NOMO-1 (cell line): Measurements from ENCODE around the gene PPP6R2.

Experiments
- DNase-seq, 2 experiments: peaks; one replicate each; lab custom pipeline; 2025; ENCODE audit not compliant: unreplicated experiment in 2 of 2; lab: John Stamatoyannopoulos, UW

Gene PPP6R2

DNA sequence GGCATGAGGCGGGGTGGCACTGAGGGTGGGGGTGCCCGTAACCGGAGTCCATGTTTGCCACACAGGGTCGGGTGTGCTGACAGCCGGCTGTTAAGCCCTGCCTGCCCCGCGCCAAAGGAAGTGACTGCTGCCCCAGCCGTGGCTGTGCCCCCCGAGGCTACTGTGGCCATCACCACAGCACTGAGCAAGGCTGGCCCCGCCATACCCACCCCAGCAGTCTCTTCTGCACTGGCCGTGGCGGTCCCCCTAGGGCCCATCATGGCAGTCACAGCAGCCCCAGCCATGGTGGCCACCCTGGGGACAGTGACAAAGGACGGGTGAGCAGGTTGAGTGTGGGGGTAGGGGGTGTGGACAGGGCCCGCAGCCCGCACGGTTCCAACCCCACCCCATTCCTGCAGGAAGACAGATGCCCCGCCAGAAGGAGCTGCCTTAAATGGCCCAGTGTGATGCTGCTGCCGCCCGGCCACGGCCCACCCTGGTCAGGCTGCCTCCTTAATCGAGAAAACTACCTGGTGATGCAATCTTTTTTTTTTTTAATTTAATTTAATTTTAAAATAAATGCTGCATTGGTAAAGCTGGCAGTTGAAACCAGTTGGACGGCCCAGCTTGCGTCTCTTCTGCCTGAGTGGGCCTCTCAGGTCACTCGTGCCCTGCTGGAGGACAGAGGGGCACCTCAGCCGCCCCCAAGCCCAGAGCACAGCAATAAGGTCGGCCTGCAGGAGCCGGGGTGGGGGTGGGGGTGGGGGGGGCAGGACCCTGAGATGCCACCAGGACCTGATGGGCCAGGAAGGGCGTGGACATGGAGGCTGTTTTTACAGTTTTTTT, 100.9 kb downstream of the PPP6R2 start:
- DNase-seq: no peak

- DNase-seq: no peak
Observed at GRCh38 chr22:50444663-50445062, 101.5 kb downstream of the PPP6R2 start.

DNA sequence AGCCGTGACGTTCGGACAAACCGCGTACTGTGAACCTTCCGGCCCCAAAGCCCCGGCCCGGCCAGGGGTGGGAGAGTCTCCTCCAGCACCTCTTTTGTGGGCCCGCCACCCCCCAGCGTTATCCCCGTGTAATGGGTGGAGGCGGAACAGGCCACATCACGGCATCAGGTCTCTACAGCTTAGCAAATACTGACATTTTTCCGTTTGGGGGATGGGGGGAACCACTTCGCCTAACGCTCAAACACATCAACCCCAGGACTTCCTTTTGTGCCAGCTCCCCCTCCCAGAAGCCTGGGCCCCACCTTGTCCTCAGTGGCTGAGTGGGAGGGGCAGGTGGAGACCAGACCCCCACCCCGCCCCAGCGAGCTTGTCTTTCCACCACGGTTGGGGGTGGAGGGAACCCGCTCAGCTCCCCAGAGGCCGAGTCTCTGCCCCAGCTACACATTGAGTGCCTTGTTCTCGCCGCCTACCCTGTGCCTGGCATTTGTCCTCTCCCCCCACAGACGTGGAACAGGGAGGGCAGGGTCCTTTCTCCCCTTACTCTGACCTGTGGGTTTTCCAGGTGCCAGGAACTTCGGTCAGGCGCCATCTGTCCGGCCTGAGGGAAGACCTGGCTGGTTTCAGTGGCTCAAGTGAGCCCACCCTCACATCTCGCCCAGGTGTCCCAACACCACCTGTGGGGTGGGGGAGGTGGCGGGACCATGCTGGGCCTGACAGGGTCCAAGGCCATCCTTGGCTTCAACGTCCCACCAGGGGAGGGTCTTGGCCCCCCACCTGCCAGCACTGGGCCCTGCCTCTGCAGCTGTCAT, 102.1 kb downstream of the PPP6R2 start:
- DNase-seq: no peak

GRCh38 chr22:50445880-50446707, 103.0 kb downstream of the PPP6R2 start:
- no peak for DNase-seq

GRCh38 chr22:50446708-50447575, 103.8 kb downstream of the PPP6R2 start:
- DNase-seq: no peak

DNA sequence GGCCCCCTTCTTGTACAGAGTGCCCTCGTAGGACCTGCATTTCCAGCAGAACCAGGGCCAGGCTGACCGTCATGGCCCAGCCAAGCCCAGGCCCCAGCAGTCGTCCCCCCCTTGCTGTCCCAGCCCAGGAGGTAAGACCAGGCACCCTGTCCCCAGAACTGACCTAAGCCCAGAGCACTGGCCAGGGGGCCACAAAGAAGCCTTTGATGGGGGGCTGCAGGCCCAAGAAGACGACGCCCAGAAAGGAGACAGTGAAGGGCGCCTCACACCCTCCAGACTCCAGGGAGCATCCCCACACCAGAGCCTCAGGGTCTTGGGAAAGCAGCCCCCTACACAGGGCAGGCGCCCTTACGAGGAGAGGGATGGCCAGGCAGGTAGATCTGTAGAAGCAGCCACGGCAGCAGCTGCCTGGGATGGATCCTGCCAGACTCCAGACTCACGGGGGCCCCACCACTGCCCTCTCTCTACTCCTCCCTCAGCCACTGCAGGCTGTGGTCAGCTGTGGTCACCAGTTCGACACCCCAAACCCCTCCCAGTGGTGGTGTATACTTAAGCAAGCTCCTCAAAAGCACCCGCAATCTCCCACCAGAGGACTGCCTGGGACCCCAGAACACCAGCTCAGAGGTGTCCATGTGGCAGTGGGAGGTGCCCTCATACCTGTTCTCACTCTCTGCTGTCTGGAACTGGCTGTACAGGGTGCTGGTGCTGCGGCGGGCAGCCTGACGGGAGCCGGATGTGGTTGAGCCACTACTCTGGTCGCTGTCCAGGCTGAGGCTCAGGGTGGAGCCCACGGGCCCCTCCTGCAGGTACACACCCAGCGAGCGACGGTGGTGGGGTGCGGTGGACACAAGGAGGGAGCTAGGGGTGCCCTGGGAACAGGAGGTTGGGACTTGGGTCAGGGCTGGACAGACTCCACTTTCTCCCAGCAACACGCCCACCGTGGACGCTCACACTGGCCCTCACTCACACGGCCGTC, 104.7 kb downstream of the PPP6R2 start:
- DNase-seq: no peak

GRCh38 chr22:50452649-50453048, 109.5 kb downstream of the PPP6R2 start:
- DNase-seq: no peak

DNA sequence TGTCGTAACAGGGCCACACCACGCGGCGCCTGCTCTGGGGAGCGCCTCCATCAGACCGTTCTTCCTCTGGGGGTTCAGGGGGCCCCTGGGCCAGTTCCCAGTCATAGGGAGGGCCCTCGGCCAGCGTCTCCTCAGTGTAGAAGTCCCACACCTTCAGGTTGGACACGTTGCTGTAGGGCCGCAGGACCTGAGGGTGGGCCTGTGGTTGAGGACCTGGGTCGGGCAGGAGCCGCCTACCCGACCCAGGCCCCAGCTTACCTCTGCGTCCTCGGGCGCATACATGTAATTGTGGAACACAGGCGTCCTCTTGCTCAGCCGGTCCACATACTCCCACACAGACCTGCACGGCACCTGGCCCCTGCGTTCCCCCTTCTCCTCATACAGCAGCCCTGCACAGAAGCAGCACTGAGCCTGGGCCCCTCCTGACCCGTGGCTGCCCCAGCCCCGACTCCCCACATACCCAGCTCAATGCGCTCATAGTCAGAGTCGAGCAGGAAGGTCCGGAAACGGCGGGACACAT, 111.5 kb downstream of the PPP6R2 start:
- no peak for DNase-seq

DNA sequence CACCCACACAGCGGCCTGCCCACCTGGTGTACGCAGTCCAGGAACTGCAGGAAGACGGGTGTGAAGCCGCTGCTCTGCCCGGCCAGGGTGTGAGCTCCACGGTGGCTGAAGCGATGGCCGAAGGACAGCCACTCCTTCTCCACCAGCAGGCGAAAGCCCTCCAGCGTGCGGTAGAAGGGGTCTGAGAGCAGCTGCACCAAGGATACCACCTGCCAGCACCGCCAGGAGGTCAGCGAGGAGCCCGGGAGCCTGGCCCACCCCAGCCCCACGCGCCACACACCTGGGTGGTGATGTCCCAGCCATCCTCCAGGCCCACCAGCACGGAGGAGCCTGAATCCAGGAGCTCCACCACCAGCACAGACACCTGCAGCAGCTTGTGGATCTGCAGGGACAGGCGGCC, 112.1 kb downstream of the PPP6R2 start:
- no peak for DNase-seq

DNA sequence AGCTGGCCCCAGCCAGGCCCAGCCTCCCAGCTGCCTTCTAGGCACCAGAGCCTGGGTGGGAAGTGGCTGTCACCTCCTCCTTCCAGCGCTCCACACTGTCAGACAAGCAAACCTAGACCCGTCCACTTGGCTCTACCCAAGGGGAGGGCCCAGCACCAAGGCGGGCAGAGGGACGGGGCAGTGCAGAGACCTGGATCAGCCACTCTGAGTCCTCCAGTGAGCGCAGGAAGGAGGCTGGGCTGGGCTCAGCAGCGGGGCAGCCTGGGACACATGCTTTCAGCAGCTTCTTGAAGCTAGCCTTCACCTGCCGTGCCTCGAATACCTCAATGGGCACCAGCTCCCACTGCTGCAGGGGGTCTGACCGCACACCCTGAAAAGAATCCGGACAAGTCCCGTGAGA, 112.9 kb downstream of the PPP6R2 start:
- no peak for DNase-seq

GRCh38 chr22:50456466-50457234, 113.5 kb downstream of the PPP6R2 start:
- DNase-seq: no peak

- DNase-seq: no peak
Observed at GRCh38 chr22:50459016-50459415, 115.9 kb downstream of the PPP6R2 start.

DNA sequence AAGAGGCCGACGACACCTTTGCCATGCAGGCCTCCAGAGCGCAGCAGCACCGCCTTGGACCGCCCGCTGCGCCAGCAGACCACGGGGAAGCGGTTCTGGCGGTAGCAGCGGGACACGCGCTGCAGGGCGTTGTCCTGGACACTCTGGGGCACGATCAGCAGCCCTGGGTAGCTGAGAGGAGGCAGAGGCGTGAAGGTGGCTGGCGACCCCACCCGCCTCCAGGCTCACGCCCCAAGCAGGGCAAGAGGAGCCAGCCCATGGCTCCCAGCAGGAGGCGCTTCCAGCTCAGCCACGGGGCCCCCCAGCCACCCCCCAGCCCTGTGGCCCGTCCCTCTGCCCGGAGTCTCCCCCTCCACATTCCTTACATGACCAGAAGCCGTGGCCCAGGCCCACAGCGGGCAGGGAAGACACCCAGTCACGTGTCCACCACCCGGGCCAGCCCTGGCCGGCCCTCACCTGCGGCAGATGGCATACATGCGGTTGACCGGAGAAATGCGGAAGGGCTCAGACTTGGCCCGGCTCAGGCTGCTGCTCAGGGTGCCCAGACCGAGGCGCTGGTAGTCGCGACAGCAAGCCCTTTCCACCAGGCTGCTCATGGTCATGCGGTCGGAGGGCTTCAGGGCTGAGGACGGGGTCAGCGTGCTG, 116.5 kb downstream of the PPP6R2 start:
- no peak for DNase-seq

DNA sequence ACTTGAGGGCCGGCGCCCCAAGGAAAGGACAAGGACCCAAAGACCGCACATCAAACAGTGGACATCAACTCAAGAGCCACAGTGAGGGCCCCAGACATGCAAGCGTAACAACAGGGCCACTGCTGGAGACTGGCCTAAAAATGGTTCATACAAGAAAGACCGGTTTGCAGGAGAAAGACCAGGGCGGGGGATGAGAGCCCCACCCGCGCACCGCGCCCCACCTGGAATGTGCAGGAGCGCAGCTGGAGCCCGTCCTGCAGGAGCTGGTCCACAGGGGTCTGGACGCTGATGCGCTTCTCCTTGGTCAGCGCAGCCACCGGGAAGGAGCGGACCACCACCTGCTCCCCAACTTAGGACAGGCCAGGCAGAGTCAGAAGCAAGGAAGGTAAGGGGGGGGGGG, 117.8 kb downstream of the PPP6R2 start:
- DNase-seq: no peak

DNA sequence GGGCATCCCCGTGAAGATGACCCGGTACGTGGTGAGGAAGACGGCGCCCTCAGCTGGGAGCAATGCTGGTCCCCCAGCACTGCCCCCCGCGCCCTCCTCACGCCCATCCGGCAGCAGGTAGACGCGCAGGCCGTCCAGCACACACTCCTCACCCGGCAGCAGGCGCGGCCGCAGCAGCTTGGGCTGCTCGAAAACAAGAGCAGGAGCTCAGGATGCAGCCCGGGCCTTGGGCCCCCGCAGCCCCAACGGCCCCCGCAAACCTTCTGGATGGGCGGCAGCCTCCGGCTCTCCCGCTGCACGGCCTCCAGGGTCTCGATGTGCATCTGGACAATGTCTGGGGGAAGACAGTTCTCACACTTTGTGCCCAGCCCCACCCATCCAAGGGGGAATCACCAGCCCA, 118.4 kb downstream of the PPP6R2 start:
- DNase-seq: no peak

GRCh38 chr22:50461979-50462540, 118.9 kb downstream of the PPP6R2 start:
- no peak for DNase-seq

GRCh38 chr22:50463188-50463900, 120.2 kb downstream of the PPP6R2 start:
- DNase-seq: no peak
